OCI-LY7 (cell line): ENCODE results near the gene ST6GAL1. TPM values are rescaled to one million over a fixed set of nuclear protein-coding genes. Genes with fewer than 3 reads are reported as not detected.

Experiments
- BruUV-seq: library from RNA; stranded (reverse); fragments of 400-500 nt; replicated peaks from 2 replicates; lab custom pipeline; 2021; lab: Mats Ljungman, UMichigan
- CTCF ChIA-PET: fragments of 300-600 bp; sonication (Branson Sonifier 250); formaldehyde crosslinking; loops from one replicate; lab custom pipeline; 2022; ENCODE audit warnings: antibody characterized with exemption; ENCODE audit not compliant: unreplicated experiment; lab: Charles Lee
- POLR2A ChIA-PET: fragments of 300-600 bp; sonication (Branson Sonifier 250); formaldehyde crosslinking; loops from one replicate; lab custom pipeline; 2022; ENCODE audit warnings: antibody characterized with exemption; lab: Charles Lee
- DNase-seq: peaks from one replicate; pipeline ENCODE4 v3.0.0-alpha.2; 2015; ENCODE audit warnings: low spot score
- H2AFZ ChIP-seq: fragments of 200-600 bp; sonication (generic), shearing (Covaris generic); 2 replicates; pipeline ENCODE4 v1.6.1; 2014; ENCODE audit warnings: mild to moderate bottlenecking, antibody characterized with exemption, low read length, moderate library complexity
- H3K27ac ChIP-seq: fragments of 200-600 bp; sonication (generic); 2 replicates; pipeline ENCODE4 v1.5.1; 2014; ENCODE audit warnings: mixed run types, low read depth, mild to moderate bottlenecking, moderate library complexity, low read length, inconsistent platforms; ENCODE audit not compliant: poor library complexity, severe bottlenecking
- H3K36me3 ChIP-seq: fragments of 200-600 bp; sonication (generic); 2 replicates; pipeline ENCODE4 v1.6.1; 2014; ENCODE audit warnings: mild to moderate bottlenecking, antibody characterized with exemption, low read length, moderate library complexity, mixed read lengths; ENCODE audit not compliant: insufficient read depth
- H3K4me1 ChIP-seq: fragments of 200-600 bp; sonication (generic); 2 replicates; pipeline ENCODE4 v1.5.1; 2014; ENCODE audit warnings: mild to moderate bottlenecking, low read length; ENCODE audit not compliant: insufficient read depth, poor library complexity, severe bottlenecking
- H3K4me2 ChIP-seq: fragments of 200-600 bp; sonication (generic); 2 replicates; pipeline ENCODE4 v1.6.1; 2014; ENCODE audit warnings: mild to moderate bottlenecking, low read length
- H3K4me3 ChIP-seq: fragments of 200-600 bp; sonication (generic); 2 replicates; pipeline ENCODE4 v1.5.1; 2014; ENCODE audit warnings: mild to moderate bottlenecking, low read depth, low read length; ENCODE audit not compliant: poor library complexity, severe bottlenecking
- H3K79me2 ChIP-seq: fragments of 200-600 bp; sonication (generic); 2 replicates; pipeline ENCODE4 v1.6.1; 2016; ENCODE audit warnings: low read depth, mild to moderate bottlenecking, low read length, moderate library complexity, mixed read lengths; ENCODE audit not compliant: insufficient read depth
- H3K9me2 ChIP-seq: fragments of 200-600 bp; sonication (generic); 2 replicates; pipeline ENCODE4 v1.6.1; 2016; ENCODE audit warnings: mild to moderate bottlenecking, low read length, mixed read lengths; ENCODE audit not compliant: insufficient read depth
- H3K9me3 ChIP-seq: fragments of 200-600 bp; sonication (generic); 2 replicates; pipeline ENCODE4 v1.6.1; 2014; ENCODE audit warnings: mild to moderate bottlenecking, mixed run types, low read length, mixed read lengths
- H4K20me1 ChIP-seq: fragments of 200-600 bp; sonication (generic); 2 replicates; pipeline ENCODE4 v1.6.1; 2014; ENCODE audit warnings: mild to moderate bottlenecking, antibody characterized with exemption, low read length, moderate library complexity, mixed read lengths; ENCODE audit not compliant: insufficient read depth
- EZH2phosphoT487 ChIP-seq: fragments of 200-600 bp; sonication (generic); IDR thresholded peaks from 2 replicates; pipeline ENCODE4 v1.6.1; 2018; ENCODE audit warnings: low read depth, borderline replicate concordance, mild to moderate bottlenecking, mixed run types, antibody characterized with exemption, low read length, moderate library complexity, mixed read lengths
- intact Hi-C: fragments of 100-400 bp; cut with micrococcal nuclease; formaldehyde crosslinking; loops from one replicate; pipeline ENCODE4 v1.10.0; 2022; ENCODE audit not compliant: unreplicated experiment
- total RNA-seq, 2 experiments: library from RNA; depleted of rRNA in 1 of 2; stranded (reverse); fragments of >200 nt in 1 of 2; shearing (Covaris generic) in 1 of 2; gene quantifications; 2 replicates each; pipeline ENCODE4 v1.2.3, GENCODE V29; 2014 to 2022
- TF ChIP-seq, protein P1 (sequence below): fragments of 200-600 bp; sonication (generic); conservative IDR thresholded peaks from 2 replicates; pipeline ENCODE4 v1.5.1; 2014; ENCODE audit warnings: mild to moderate bottlenecking, antibody characterized with exemption, low read length, moderate library complexity, mixed read lengths

ST6GAL1 gene
- total RNA-seq, 2 experiments from 2014 or later = 192 to 375 TPM

DNA sequence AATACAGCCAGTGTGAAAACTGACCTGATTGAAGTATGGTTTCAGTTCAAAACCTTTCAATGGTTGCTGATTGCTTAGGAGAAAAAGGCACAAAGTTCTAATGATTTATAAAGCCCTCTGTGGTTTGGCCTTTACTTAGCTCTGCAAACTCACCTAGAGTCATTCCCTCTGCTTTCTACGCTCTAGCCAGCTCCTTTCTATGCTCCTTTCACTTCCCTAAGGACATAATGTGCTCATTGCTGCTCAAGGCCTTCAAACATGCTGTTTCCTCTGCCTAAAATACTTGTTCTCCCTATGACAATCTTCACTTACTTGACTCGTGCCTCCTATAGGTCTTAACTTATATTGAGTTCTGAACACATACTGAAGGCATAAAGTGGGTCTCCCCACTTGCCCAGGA, 190.0 kb downstream of the ST6GAL1 start:
- ChIA-PET CTCF (no interaction called here), POLR2A (interaction anchor here (1.2 kb wide), 1 partner anchor 19 kb away, joined by 4 read pairs; the partner anchor contains the start of gene RPL39L)
- peaks cover 47% of the 10 kb centered on the region for H3K36me3 ChIP-seq
- DNase-seq = no peak
- H3K9me2 ChIP-seq = no peaks in the 10 kb centered on the region
- TF ChIP-seq, protein P1, sequence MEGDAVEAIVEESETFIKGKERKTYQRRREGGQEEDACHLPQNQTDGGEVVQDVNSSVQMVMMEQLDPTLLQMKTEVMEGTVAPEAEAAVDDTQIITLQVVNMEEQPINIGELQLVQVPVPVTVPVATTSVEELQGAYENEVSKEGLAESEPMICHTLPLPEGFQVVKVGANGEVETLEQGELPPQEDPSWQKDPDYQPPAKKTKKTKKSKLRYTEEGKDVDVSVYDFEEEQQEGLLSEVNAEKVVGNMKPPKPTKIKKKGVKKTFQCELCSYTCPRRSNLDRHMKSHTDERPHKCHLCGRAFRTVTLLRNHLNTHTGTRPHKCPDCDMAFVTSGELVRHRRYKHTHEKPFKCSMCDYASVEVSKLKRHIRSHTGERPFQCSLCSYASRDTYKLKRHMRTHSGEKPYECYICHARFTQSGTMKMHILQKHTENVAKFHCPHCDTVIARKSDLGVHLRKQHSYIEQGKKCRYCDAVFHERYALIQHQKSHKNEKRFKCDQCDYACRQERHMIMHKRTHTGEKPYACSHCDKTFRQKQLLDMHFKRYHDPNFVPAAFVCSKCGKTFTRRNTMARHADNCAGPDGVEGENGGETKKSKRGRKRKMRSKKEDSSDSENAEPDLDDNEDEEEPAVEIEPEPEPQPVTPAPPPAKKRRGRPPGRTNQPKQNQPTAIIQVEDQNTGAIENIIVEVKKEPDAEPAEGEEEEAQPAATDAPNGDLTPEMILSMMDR = no peak
- TF ChIP-seq EZH2phosphoT487 = no peak
- no peaks in the 10 kb centered on the region for H3K9me3 ChIP-seq
- H3K79me2 ChIP-seq = no peaks in the 10 kb centered on the region
- H3K27ac ChIP-seq = no peak overlapping the region
- H2AFZ ChIP-seq = no peak overlapping the region
- no peak overlapping the region for H3K4me3 ChIP-seq
- peaks cover 24% of the 10 kb centered on the region for H3K4me1 ChIP-seq
- BruUV-seq = no TSS peak
- no peaks in the 10 kb centered on the region for H4K20me1 ChIP-seq
- intact Hi-C loops = no loop called here
- H3K4me2 ChIP-seq = no peak overlapping the region

DNA sequence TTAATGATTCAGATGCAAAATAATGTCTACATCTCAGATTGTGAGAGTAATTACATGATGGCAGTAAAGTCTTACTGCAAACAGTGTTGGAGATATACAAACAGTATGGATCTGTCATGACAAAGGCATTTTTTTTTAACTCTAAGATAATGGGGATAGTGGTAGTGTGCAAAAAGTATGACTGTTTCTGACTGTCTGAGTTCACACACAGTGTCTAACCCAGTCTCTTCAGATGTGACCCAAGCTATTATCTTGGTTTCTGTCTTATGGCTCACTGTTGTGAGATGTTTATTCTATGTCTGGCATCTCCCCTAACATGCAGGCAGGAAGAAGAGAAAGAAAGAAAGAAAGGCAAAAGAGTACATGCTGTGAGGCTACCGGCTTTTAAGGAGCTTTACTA, 191.9 kb downstream of the ST6GAL1 start:
- H3K36me3 ChIP-seq = peaks cover 54% of the 10 kb centered on the region
- ChIA-PET POLR2A (interaction anchor here (0.6 kb wide), 1 partner anchor 368 kb away, joined by 5 read pairs; no protein-coding TSS in a partner anchor), CTCF (interaction anchor here (0.9 kb wide), 1 partner anchor 10 kb away, joined by 3 read pairs; no protein-coding TSS in a partner anchor)
- intact Hi-C loops = no loop called here
- BruUV-seq = no TSS peak
- no peaks in the 10 kb centered on the region for H4K20me1 ChIP-seq
- no peak for TF ChIP-seq EZH2phosphoT487
- TF ChIP-seq, protein P1 = no peak
- H3K9me3 ChIP-seq = peaks cover under 1% of the 10 kb centered on the region; the same call in 1 of the 2 replicates
- H3K79me2 ChIP-seq = peaks cover 6% of the 10 kb centered on the region; the same call in 1 of the 2 replicates
- peaks cover 35% of the 10 kb centered on the region for H3K4me1 ChIP-seq
- no peak overlapping the region for H3K4me2 ChIP-seq
- no peak overlapping the region for H2AFZ ChIP-seq
- H3K4me3 ChIP-seq = no peak overlapping the region
- no peak for DNase-seq
- H3K9me2 ChIP-seq = no peaks in the 10 kb centered on the region
- H3K27ac ChIP-seq = no peak overlapping the region

DNA sequence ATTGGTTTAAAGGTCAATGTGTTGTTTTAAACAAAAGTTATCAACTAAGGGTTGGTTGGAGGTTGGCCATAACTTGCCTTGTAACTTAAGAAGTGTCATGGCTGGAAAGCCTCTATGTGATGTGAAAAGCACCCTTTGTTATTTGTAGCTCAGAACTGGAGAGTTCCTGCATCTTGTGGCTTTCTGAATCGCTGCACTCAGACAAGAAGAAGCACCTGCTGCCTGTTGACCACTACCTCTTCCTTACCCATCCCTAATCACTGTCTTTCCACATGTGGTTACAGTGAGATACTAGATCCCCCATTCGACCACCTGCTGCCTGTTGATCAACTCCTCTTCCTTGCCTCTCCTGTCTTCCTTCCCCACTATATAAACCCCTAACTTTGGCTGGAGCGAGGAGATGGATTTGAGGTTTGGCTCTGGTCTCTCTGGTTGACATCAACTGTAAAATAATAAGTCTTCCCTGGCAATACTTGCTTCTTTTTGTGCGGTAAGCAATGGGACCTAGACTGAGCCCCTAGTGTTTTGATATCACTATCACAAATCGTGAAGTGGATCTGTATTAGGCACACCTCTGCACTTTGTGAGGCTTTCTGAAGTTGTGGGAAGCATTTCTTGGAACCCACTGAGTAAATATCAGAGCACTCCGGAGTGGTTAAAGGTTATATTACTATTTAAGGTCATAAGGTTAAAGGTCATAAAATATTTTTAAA, 195.1 kb downstream of the ST6GAL1 start:
- Histone ChIP-seq H3K36me3 (peaks cover 69% of the 10 kb centered on the region), H4K20me1 (no peaks in the 10 kb centered on the region), H2AFZ (peak overlapping the region; percentile 40; the same call in 1 of the 2 replicates), H3K4me1 (peaks cover 36% of the 10 kb centered on the region), H3K9me3 (peaks cover 23% of the 10 kb centered on the region), H3K4me3 (peak overlapping the region; percentile 19), H3K4me2 (peak overlapping the region; percentile 65), H3K9me2 (no peaks in the 10 kb centered on the region), H3K79me2 (peaks cover 17% of the 10 kb centered on the region; the same call in 1 of the 2 replicates), H3K27ac (peak overlapping the region; percentile 85)
- peak; percentile 89 for DNase-seq
- TF ChIP-seq, protein P1 = peak; percentile 68
- no peak for TF ChIP-seq EZH2phosphoT487
- ChIA-PET CTCF (interaction anchor here (0.7 to 1.6 kb wide), 2 partner anchors 12 to 41 kb away, joined by 3 read pairs; no protein-coding TSS in a partner anchor), POLR2A (interaction anchor here (0.5 to 2.6 kb wide), 7 partner anchors 10 to 493 kb away, joined by 3 to 11 read pairs (median 3); partner anchors contain the start of gene RPL39L)
- no TSS peak for BruUV-seq
- intact Hi-C loops = no loop called here
